22Rv1 (cell line): ENCODE measurements around the gene ZNF99.
"Not testable (repeated sequence)": the region's sequence is repeated elsewhere in the genome, so short reads cannot be mapped to it uniquely, and the experiment has no call there.

ENCODE experiments used
- ZFX ChIP-seq: fragments of 450-650 bp; IDR thresholded peaks from 2 replicates; pipeline ENCODE4 v1.6.1; 2017; ENCODE audit warnings: antibody characterized with exemption, borderline replicate concordance
- TF ChIP-seq, protein P1 (sequence below): fragments of 450-650 bp; IDR thresholded peaks from 2 replicates; pipeline ENCODE4 v1.5.1; 2017; ENCODE audit warnings: mild to moderate bottlenecking

DNA sequence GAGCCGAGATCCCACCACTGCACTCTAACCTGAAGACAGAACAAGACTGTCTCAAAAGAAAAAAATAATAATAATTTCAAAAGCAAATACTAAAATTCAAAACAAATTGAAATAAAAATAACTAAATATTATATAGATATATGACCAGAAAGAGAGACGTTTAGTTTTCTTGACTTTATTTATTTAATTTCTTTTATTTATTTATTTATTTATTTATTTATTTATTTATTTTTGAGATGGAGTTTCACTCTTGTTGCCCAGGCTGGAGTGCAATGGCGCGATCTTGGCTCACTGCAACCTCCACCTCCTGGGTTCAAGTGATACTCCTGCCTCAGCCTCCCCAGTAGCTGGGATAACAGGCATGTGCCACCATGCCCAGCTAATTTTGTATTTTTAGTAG lies 8.9 kb upstream of the ZNF99 start:
- TF ChIP-seq, protein P1, sequence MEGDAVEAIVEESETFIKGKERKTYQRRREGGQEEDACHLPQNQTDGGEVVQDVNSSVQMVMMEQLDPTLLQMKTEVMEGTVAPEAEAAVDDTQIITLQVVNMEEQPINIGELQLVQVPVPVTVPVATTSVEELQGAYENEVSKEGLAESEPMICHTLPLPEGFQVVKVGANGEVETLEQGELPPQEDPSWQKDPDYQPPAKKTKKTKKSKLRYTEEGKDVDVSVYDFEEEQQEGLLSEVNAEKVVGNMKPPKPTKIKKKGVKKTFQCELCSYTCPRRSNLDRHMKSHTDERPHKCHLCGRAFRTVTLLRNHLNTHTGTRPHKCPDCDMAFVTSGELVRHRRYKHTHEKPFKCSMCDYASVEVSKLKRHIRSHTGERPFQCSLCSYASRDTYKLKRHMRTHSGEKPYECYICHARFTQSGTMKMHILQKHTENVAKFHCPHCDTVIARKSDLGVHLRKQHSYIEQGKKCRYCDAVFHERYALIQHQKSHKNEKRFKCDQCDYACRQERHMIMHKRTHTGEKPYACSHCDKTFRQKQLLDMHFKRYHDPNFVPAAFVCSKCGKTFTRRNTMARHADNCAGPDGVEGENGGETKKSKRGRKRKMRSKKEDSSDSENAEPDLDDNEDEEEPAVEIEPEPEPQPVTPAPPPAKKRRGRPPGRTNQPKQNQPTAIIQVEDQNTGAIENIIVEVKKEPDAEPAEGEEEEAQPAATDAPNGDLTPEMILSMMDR = not testable (repeated sequence)
- not testable (repeated sequence) for TF ChIP-seq ZFX
